GM13976 (cell line): ENCODE results near the gene CAMSAP1.

Experiments
- DNase-seq: peaks from one replicate; pipeline ENCODE4 v3.0.0; 2012; ENCODE audit warnings: low spot score
- in situ Hi-C: fragments of 300-500 bp; cut with MboI; formaldehyde crosslinking; loops from one replicate; pipeline ENCODE4 v1.12.0; 2022; ENCODE audit warnings: low sequenced_read_pairs, mixed read lengths, inconsistent platforms; ENCODE audit not compliant: unreplicated experiment
- TF ChIP-seq, protein P1 (sequence below): IDR thresholded peaks from 2 replicates; pipeline ENCODE4 v1.5.1; 2012; ENCODE audit warnings: borderline replicate concordance, mild to moderate bottlenecking; ENCODE audit not compliant: insufficient read depth; ENCODE audit errors: extremely low read depth, missing control alignments, control extremely low read depth

The CAMSAP1 gene

DNA sequence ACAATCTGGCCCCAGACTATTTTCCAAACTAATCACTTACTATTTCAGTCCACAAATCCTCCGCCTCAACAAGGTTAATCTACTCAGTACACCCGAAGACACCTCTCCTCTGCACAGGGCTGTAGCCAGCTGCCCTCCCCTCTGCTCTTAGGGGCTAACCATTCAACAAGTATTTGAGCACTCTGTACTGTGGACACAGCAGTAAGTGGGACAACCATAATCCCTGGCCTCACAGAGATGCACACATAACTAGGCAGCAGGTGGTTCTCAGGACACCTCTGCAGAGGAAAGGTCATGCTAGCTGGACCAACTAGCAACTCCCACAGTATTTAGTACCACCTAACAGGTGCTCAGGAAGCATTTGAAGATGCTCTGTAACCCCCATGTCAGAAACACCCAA, 5.5 kb downstream of the CAMSAP1 start:
- in situ Hi-C loops = no loop called here
- TF ChIP-seq, protein P1, sequence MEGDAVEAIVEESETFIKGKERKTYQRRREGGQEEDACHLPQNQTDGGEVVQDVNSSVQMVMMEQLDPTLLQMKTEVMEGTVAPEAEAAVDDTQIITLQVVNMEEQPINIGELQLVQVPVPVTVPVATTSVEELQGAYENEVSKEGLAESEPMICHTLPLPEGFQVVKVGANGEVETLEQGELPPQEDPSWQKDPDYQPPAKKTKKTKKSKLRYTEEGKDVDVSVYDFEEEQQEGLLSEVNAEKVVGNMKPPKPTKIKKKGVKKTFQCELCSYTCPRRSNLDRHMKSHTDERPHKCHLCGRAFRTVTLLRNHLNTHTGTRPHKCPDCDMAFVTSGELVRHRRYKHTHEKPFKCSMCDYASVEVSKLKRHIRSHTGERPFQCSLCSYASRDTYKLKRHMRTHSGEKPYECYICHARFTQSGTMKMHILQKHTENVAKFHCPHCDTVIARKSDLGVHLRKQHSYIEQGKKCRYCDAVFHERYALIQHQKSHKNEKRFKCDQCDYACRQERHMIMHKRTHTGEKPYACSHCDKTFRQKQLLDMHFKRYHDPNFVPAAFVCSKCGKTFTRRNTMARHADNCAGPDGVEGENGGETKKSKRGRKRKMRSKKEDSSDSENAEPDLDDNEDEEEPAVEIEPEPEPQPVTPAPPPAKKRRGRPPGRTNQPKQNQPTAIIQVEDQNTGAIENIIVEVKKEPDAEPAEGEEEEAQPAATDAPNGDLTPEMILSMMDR = no peak
- DNase-seq = no peak

DNA sequence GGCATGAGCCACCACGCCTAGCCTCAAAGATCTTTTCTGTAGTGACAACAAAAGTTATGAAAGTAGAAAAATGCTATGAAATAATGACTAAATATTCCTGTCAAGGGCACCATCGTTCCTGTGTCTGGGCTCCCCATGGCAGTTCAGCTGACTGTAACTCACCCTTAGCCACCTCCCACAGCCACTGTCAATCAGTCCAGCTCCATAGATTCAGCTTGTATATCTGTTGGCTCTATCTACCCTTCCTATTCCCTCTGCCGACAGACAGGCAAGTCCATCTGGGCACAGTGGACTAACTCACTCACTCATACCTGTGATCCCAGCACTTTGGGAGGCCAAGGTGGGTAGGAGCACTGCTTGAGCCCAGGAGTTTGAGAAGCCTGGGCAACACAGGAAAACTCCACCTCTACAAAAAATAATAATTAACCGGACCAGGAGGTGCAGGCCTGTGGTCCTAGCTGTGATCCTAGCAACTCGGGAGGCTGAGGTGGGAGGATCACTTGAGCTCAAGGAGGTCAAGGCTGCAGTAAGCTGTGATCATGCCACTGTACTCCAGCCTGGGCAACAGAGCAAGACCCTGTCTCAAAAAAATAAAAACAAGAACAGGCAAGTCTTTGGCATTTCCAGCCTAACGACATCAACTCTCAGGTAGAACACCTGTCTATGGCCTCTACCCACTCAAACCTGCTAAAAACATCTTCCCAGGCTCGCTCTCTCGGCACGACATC, 6.2 kb downstream of the CAMSAP1 start:
- in situ Hi-C loops = no loop called here
- TF ChIP-seq, protein P1 = no peak
- no peak for DNase-seq

DNA sequence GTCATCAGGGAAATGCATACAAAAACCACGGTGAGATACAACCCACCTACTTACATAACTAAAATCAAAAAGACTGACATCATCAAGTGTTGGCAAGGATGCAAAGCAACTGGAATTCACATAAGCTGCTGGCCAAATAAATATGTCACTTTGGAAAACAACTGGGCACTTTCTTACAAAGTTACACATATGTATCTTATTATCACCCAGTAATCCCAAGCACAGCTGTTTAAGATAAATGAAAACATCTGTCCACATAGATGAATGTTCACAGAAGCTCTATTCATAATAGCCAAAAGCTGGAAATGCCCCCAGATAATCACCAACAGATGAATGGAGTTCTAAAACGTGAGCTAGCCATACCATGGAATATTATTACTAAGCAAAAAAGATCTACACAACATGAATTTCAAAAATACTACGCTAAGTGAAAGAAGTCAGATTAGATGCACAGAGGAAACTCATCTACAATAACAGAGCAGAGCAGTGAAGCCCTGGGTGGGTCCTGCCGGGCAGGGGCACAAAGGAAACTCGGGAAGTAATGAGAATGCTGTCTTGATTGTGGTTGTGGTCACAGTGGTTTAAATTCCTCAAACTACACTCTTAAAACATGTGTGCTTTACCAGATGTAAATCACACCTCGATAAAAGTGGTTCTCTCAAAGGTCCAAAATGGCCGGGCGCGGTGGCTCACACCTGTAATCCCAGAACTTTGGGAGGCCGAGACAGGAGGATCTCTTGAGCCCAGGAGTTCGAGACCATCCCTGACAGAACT, 8.5 kb downstream of the CAMSAP1 start:
- TF ChIP-seq, protein P1 = no peak
- in situ Hi-C loops = no loop called here
- DNase-seq = no peak

DNA sequence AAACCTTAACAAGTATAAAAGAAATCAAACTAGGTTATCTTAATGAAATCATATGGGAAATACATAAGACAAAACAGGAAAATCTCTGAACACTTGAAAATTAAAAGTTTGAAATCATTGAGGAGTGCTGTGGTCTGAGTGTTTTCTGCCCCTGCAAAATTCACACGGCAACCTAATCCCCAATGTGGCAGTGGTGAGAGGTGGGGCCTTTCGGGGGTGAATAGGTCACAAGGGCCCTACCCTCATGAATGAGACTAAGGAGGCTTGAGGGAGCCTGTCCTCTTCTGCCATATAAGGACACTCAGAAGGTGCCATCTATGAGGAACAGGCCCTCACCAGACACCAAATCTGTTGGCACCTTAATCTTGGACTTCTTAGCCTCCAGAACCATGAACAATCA, 10.7 kb downstream of the CAMSAP1 start:
- DNase-seq = no peak
- TF ChIP-seq, protein P1 = no peak
- in situ Hi-C loops = no loop called here

DNA sequence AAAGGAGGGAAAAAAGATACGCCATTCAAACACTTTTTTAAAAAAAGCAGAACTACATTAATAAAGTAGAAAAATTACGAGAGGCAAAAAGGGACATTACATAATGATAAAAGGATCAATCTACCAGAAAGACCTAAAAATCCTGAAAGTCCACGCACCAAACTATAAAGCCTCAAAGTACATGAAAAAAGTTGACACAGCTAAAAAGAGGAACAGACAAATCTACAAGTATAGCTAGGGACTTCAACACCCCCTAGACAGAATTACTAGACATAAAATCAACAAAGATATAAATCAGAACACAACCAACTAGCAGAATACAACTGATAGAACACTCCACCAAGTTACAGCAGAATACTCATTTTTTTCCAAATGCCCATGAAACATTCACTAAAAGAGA, 11.1 kb downstream of the CAMSAP1 start:
- no peak for DNase-seq
- TF ChIP-seq, protein P1 = no peak
- in situ Hi-C loops = no loop called here

DNA sequence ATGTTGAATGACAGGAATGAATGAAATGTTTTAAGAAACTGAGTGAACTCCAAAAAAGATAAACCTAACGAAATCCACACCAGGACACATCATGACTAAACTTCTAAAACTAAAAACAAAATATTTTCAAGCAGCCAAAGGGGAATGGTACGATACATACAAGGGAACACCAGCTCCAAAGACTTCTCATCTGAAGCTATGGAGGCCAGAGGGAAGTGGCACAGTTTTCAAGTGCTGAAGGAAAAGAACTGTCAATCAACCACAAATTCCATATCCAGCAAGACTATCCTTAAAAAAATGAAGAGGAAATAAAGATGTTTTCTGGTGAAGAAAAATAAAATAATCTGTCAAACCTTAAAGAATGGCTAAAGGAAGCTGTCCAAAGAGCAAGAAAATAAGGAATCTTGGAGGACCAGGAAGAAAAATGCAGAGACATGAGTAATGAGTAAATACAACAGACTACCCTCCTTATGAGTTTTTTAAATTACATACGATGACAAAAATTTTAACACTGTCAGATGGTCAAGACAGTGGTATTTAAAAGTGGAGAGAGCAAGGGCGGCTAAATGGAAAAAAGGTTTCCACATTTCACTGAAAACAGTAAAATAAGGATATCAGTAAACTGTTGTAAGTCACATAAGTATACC, 12.0 kb downstream of the CAMSAP1 start:
- TF ChIP-seq, protein P1 = no peak
- DNase-seq = no peak
- in situ Hi-C loops = no loop called here
